K562 (cell line): ENCODE measurements around the gene SEPTIN2. TPM values are rescaled to one million over a fixed set of nuclear protein-coding genes. Genes with fewer than 3 reads are reported as not detected.

Experiments
- ATAC-seq: fragments of 200-7000 bp; cut with Tn5 transposase; 3 replicates; pipeline ENCODE4 v1.9.1; 2020; ENCODE audit warnings: moderate library complexity
- BruUV-seq: library from RNA; stranded (reverse); fragments of 400-500 nt; replicated peaks from 2 replicates; lab custom pipeline; 2021; lab: Mats Ljungman, UMichigan
- CTCF ChIA-PET: fragments of 300-600 bp; formaldehyde crosslinking; extraction: SDS; loops from one replicate; lab custom pipeline; 2021; ENCODE audit warnings: low intra/inter-chr PET ratio; lab: Yijun Ruan, JAX
- POLR2A ChIA-PET: fragments of 300-600, 350-650 bp; sonication (Branson Sonifier 250); formaldehyde crosslinking; extraction: SDS; loops from one replicate; lab custom pipeline; 2021; ENCODE audit warnings: antibody characterized with exemption, inconsistent platforms; lab: Yijun Ruan, JAX
- DNase-seq, 4 experiments: peaks; one replicate each; pipeline versions ENCODE4 v3.0.0 to v3.0.0-alpha.2; 2011 to 2018; ENCODE audit warnings: low spot score in 3 of 4, mixed read lengths in 3 of 4; ENCODE audit errors: extremely low read depth in 1 of 4
- FAIRE-seq: peaks from 2 replicates; lab custom pipeline; 2011; peaks lifted over from hg19 to GRCh38; lab: Jason Lieb, UNC
- H2AFZ ChIP-seq: 2 replicates; pipeline ENCODE4 v1.6.0; 2011; ENCODE audit warnings: low read depth, low read length, control low read depth, inconsistent platforms
- H3K27ac ChIP-seq: fragments of 200-600 bp; 3 replicates; pipeline ENCODE4 v1.8.0; 2011; ENCODE audit warnings: low read depth, mild to moderate bottlenecking, control low read depth, inconsistent platforms, low read length, moderate library complexity, mixed read lengths; ENCODE audit errors: extremely low read depth
- H3K27me3 ChIP-seq, 2 experiments: fragments of 300-600 bp in 1 of 2; 2 replicates in 1 of 2; 3 replicates in 1 of 2; pipeline versions ENCODE4 v1.6.0 to v1.8.0; 2011; ENCODE audit warnings: inconsistent platforms in 2 of 2, low read length in 2 of 2, mild to moderate bottlenecking in 1 of 2, mixed read lengths in 1 of 2, moderate library complexity in 1 of 2; ENCODE audit not compliant: control insufficient read depth in 2 of 2, insufficient read depth in 2 of 2
- H3K36me3 ChIP-seq: fragments of 300-600 bp; 3 replicates; pipeline ENCODE4 v1.8.0; 2011; ENCODE audit warnings: mild to moderate bottlenecking, low read length, inconsistent platforms; ENCODE audit not compliant: control insufficient read depth, insufficient read depth
- H3K4me1 ChIP-seq, 2 experiments: fragments of 200-600 bp in 1 of 2; replicated peaks in 1 of 2; 2 replicates in 1 of 2; 3 replicates in 1 of 2; pipeline versions ENCODE4 v1.5.1 to v1.8.0; 2011; ENCODE audit warnings: inconsistent platforms in 2 of 2, low read length in 2 of 2, mild to moderate bottlenecking in 1 of 2, mixed read lengths in 1 of 2, moderate library complexity in 1 of 2; ENCODE audit not compliant: control insufficient read depth in 2 of 2, insufficient read depth in 2 of 2
- H3K4me2 ChIP-seq: 2 replicates; pipeline ENCODE4 v1.6.1; 2011; ENCODE audit warnings: low read length, control low read depth, inconsistent platforms, mixed read lengths; ENCODE audit not compliant: insufficient read depth
- H3K4me3 ChIP-seq: fragments of 200-600 bp; sonication (generic), shearing (Covaris generic); 2 replicates; pipeline ENCODE4 v1.5.1; 2016; ENCODE audit warnings: control low read depth, inconsistent platforms
- H3K79me2 ChIP-seq: fragments of 200-600 bp; 3 replicates; pipeline ENCODE4 v1.8.0; 2011; ENCODE audit warnings: low read length, inconsistent platforms; ENCODE audit not compliant: control insufficient read depth, insufficient read depth
- H3K9ac ChIP-seq, 2 experiments: 2 replicates each; pipeline versions ENCODE4 v1.6.0 to v1.6.1; 2011; ENCODE audit warnings: low read depth in 2 of 2, low read length in 2 of 2, control low read depth in 1 of 2, inconsistent platforms in 1 of 2, mild to moderate bottlenecking in 1 of 2, mixed read lengths in 1 of 2; ENCODE audit not compliant: insufficient read depth in 1 of 2
- H3K9me1 ChIP-seq: one replicate; pipeline ENCODE4 v1.6.0; 2011; ENCODE audit warnings: inconsistent platforms, mild to moderate bottlenecking, low read length, moderate library complexity; ENCODE audit not compliant: control insufficient read depth, insufficient read depth
- H3K9me3 ChIP-seq: replicated peaks from 2 replicates; pipeline ENCODE4 v1.5.1; 2011; ENCODE audit warnings: low read depth, low read length, inconsistent platforms; ENCODE audit not compliant: control insufficient read depth, insufficient read depth
- H4K20me1 ChIP-seq: replicated peaks from 2 replicates; pipeline ENCODE4 v1.6.1; 2011; ENCODE audit warnings: low read length, inconsistent platforms, mixed read lengths; ENCODE audit not compliant: control insufficient read depth, insufficient read depth
- HNRNPUL1 ChIP-seq: fragments of 200-400 bp; formaldehyde crosslinking; IDR thresholded peaks from 2 replicates; pipeline ENCODE4 v1.6.1; 2017; ENCODE audit warnings: low read length
- KAT8 ChIP-seq: fragments of 450-650 bp; IDR thresholded peaks from 2 replicates; pipeline ENCODE4 v1.6.1; 2016; ENCODE audit warnings: low read depth, mild to moderate bottlenecking
- PURB ChIP-seq: sonication (generic); formaldehyde crosslinking; IDR thresholded peaks from 2 replicates; pipeline ENCODE4 v1.9.0; 2021; ENCODE audit warnings: low read depth, mild to moderate bottlenecking, missing genetic modification reagents
- SRF ChIP-seq, 2 experiments: fragments of 250-450, 450-650 bp in 1 of 2; sonication (Bioruptor Pico) in 1 of 2; sonication (generic) in 1 of 2; formaldehyde crosslinking; IDR thresholded peaks; 2 replicates each; pipeline versions ENCODE4 v1.5.0 to v1.5.1; 2020 to 2022; ENCODE audit warnings: mild to moderate bottlenecking in 1 of 2, missing genetic modification reagents in 1 of 2
- TAF9B ChIP-seq: fragments of 450-650 bp; IDR thresholded peaks from 2 replicates; pipeline ENCODE4 v1.6.1; 2018; ENCODE audit warnings: mild to moderate bottlenecking; ENCODE audit not compliant: partially characterized antibody
- WGBS: fragments of 100-300 bp; shearing (Covaris generic); methylation state at CpG from one replicate; pipeline ENCODE4 v1.1.6; 2016; ENCODE audit warnings: low coverage, mixed read lengths; ENCODE audit not compliant: insufficient coverage; ENCODE audit errors: missing lambda C conversion rate; 5-methylcytosine and 5-hydroxymethylcytosine counted together
- in situ Hi-C: fragments of 300-500 bp; cut with MboI; formaldehyde crosslinking; loops from 4 replicates; pipeline ENCODE4 v1.15.0; 2018; ENCODE audit warnings: inconsistent platforms, mixed read lengths
- intact Hi-C: fragments of 100-400 bp; cut with micrococcal nuclease; formaldehyde crosslinking; loops from 2 replicates; pipeline ENCODE4 v1.14.2; 2022
- polyA plus RNA-seq, 8 experiments: library from polyadenylated mRNA; depleted of rRNA in 4 of 8; stranded (reverse) in 5 of 8; unstranded in 3 of 8; fragments of >200 nt; fragmentation: Nextera tagmentation in 2 of 8; fragmentation: Illumina TruSeq in 1 of 8; extraction: Ambion mirVana in 2 of 8; extraction: Trizol in 1 of 8; gene quantifications; 2 replicates each; pipeline versions ENCODE4 v1.2.1 to v1.2.3, GENCODE V29; 2011 to 2014; ENCODE audit warnings: inconsistent platforms in 1 of 8, missing spikeins in 1 of 8
- total RNA-seq, 7 experiments: library from RNA; depleted of rRNA in 6 of 7; stranded (reverse); fragments of >200 nt in 6 of 7; fragmentation: Illumina TruSeq in 2 of 7; extraction: Trizol in 2 of 7; gene quantifications; 2 replicates each; pipeline versions ENCODE4 v1.2.1 to v1.2.3, GENCODE V29; 2011 to 2021; ENCODE audit warnings: low replicate concordance in 1 of 7
- TF ChIP-seq, protein P1 (sequence below), 3 experiments: fragments of 200-800 bp in 1 of 3; sonication (Bioruptor generic) in 1 of 3; sonication (generic) in 1 of 3; formaldehyde crosslinking in 1 of 3; IDR thresholded peaks; 2 replicates each; pipeline versions ENCODE4 v1.6.1 to v1.8.0; 2016 to 2022; ENCODE audit warnings: mild to moderate bottlenecking in 2 of 3, missing compliant biosample characterization in 2 of 3, missing genetic modification characterization in 2 of 3, missing genetic modification reagents in 1 of 3
- TF ChIP-seq, protein P2 (sequence below): fragments of 450-650 bp; IDR thresholded peaks from 2 replicates; pipeline ENCODE4 v1.6.1; 2016; ENCODE audit warnings: mild to moderate bottlenecking

Gene SEPTIN2
- total and polyA plus RNA-seq, 9 of the 15 experiments (the other 6 are each of a cell fraction or from before 2014, with no cell fraction given): 121 to 367 (median 166) TPM

DNA sequence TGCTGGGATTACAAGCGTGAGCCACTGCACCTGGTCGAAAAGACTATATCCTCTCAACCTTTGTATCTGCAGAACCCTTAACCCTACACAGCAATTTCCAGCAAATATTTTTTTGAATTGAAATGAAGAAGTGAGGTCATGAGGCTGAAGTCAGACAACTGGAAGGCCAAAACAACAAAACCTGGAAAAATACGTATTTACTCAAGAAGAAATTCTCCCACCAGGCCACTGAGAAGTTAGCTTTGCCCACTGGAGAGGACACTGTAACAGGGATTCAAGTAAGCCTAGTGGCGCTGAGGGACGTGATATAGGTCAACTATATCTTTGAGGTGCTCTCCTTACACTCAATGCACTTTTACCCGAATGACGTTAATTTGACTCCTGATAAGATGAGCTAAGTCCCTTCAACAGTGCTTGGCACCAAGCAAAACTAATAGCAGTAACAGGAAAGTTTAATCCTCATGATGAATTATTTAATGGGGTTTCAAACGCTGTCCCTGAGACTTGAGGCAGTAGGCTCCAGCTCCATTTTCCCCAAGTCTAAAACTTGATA, 2.1 kb upstream of the SEPTIN2 start:
- H3K9me3 ChIP-seq: no peaks in the 10 kb centered on the region
- H3K79me2 ChIP-seq: peaks cover 96% of the 10 kb centered on the region
- ATAC-seq: no peak
- ChIA-PET CTCF (no interaction called here), POLR2A (interaction anchor here (0.6 to 4.4 kb wide), 7 partner anchors 10 to 146 kb away, joined by 3 to 64 read pairs (median 4); no protein-coding TSS in a partner anchor)
- no peaks in the 10 kb centered on the region for H3K9me1 ChIP-seq
- no peaks in the 10 kb centered on the region for H3K27me3 ChIP-seq
- H3K9ac ChIP-seq: peak overlapping the region in 1 of 2 experiments; percentile 100; a peak in 3 of 4 replicates
- TSS peak; percentile 43 for BruUV-seq
- peak overlapping the region; percentile 99 for H3K4me2 ChIP-seq
- H4K20me1 ChIP-seq: peaks cover 27% of the 10 kb centered on the region
- H3K4me1 ChIP-seq: peaks cover 22 to 40% of the 10 kb centered on the region in 2 experiments; a peak in 4 of 5 replicates
- peak in 1 of 4 experiments; percentile 35 for DNase-seq
- intact Hi-C loops: no loop called here
- TF ChIP-seq, protein P1, sequence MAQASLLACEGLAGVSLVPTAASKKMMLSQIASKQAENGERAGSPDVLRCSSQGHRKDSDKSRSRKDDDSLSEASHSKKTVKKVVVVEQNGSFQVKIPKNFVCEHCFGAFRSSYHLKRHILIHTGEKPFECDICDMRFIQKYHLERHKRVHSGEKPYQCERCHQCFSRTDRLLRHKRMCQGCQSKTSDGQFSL (CRISPR knock-in tag; IDR thresholded peaks at IDR 0.05): no peak
- TF ChIP-seq, protein P1 (tag; IDR thresholded peaks at IDR 0.05): no peak
- TF ChIP-seq HNRNPUL1: no peak
- TF ChIP-seq, protein P2, sequence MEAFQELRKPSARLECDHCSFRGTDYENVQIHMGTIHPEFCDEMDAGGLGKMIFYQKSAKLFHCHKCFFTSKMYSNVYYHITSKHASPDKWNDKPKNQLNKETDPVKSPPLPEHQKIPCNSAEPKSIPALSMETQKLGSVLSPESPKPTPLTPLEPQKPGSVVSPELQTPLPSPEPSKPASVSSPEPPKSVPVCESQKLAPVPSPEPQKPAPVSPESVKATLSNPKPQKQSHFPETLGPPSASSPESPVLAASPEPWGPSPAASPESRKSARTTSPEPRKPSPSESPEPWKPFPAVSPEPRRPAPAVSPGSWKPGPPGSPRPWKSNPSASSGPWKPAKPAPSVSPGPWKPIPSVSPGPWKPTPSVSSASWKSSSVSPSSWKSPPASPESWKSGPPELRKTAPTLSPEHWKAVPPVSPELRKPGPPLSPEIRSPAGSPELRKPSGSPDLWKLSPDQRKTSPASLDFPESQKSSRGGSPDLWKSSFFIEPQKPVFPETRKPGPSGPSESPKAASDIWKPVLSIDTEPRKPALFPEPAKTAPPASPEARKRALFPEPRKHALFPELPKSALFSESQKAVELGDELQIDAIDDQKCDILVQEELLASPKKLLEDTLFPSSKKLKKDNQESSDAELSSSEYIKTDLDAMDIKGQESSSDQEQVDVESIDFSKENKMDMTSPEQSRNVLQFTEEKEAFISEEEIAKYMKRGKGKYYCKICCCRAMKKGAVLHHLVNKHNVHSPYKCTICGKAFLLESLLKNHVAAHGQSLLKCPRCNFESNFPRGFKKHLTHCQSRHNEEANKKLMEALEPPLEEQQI: no peak
- no peak for TF ChIP-seq TAF9B
- no peak for TF ChIP-seq PURB (CRISPR knock-in tag)
- no peak for TF ChIP-seq SRF (CRISPR knock-in tag; IDR thresholded peaks at IDR 0.05)
- no peak for TF ChIP-seq KAT8
- H3K4me3 ChIP-seq: peak overlapping the region; percentile 93
- peak overlapping the region; percentile 100 for H3K27ac ChIP-seq
- in situ Hi-C loops: no loop called here
- FAIRE-seq: peak; percentile 40
- H3K36me3 ChIP-seq: peaks cover 40% of the 10 kb centered on the region
- WGBS: 19% methylated on average over 8 of the region's 8 CpGs
- H2AFZ ChIP-seq: no peak overlapping the region
